ENCODE measurements around the gene PTPRJ. TPM values are rescaled to one million over a fixed set of nuclear protein-coding genes. Genes with fewer than 3 reads are reported as not detected.
A peak's percentile ranks its signal among the peaks of the same experiment; 100 is the strongest.
"Not testable (repeated sequence)": the region's sequence is repeated elsewhere in the genome, so short reads cannot be mapped to it uniquely, and the experiment has no call there.

PTPRJ gene
- total RNA-seq = 10 to 100 TPM; 74.3 to 80.5 TPM

- Mint-ChIP-seq H3K27me3 (peaks cover 8% of the 10 kb centered on the region), H3K4me1 (peaks cover 30% of the 10 kb centered on the region), H3K9me3 (ENCODE audit: low read depth) (no peaks in the 10 kb centered on the region), H3K27ac (peak within 1 kb of the TSS; percentile 92), H3K36me3 (peaks cover 24% of the 10 kb centered on the region), H3K4me3 (peak within 1 kb of the TSS; percentile 97)
- peak; percentile 64 for ATAC-seq
- CTCF ChIA-PET = interaction anchor here (1.3 to 1.7 kb wide), 2 partner anchors 46 to 129 kb away, joined by 3 to 5 read pairs; no protein-coding TSS in a partner anchor
- DNase-seq = peak; percentile 62
These were observed at the start of gene PTPRJ for GRCh38 chr11:47980088-47980906. Gene PTPRJ, plus strand, starts transcription at chr11:47980559. Its CDS starts 354 bp downstream, at chr11:47980913.

- CTCF ChIA-PET = interaction anchor here (0.7 to 10.0 kb wide), 11 partner anchors 8 to 192 kb away, joined by 3 to 226 read pairs (median 3); partner anchors contain the start of gene NUP160
- no peak overlapping the region for H3K4me3 Mint-ChIP-seq
- no peak for DNase-seq
- no peaks in the 10 kb centered on the region for H3K9me3 Mint-ChIP-seq (ENCODE audit: low read depth)
- no peaks in the 10 kb centered on the region for H3K36me3 Mint-ChIP-seq
- no peak overlapping the region for H3K27ac Mint-ChIP-seq
- H3K4me1 Mint-ChIP-seq = peaks cover 14% of the 10 kb centered on the region
- H3K27me3 Mint-ChIP-seq = no peaks in the 10 kb centered on the region
- ATAC-seq = no peak
These were observed 47.8 kb upstream of the PTPRJ start for GRCh38 chr11:47932544-47932943.

GRCh38 chr11:47933797-47934196 lies 46.6 kb upstream of the PTPRJ start:
- peaks cover 22% of the 10 kb centered on the region for H3K4me1 Mint-ChIP-seq
- CTCF ChIA-PET = interaction anchor here (0.7 to 10.0 kb wide), 27 partner anchors 9 to 368 kb away, joined by 3 to 226 read pairs (median 6); no protein-coding TSS in a partner anchor
- DNase-seq; H3K36me3 Mint-ChIP-seq; H3K27ac Mint-ChIP-seq; H3K9me3 Mint-ChIP-seq (ENCODE audit: low read depth); H3K4me3 Mint-ChIP-seq; H3K27me3 Mint-ChIP-seq; ATAC-seq: not testable (repeated sequence)

GRCh38 chr11:47938791-47939560 lies 41.4 kb upstream of the PTPRJ start:
- Mint-ChIP-seq H3K9me3 (ENCODE audit: low read depth) (no peaks in the 10 kb centered on the region), H3K27me3 (no peaks in the 10 kb centered on the region), H3K36me3 (no peaks in the 10 kb centered on the region), H3K27ac (peak overlapping the region; percentile 24), H3K4me1 (peaks cover 30% of the 10 kb centered on the region), H3K4me3 (no peak overlapping the region)
- CTCF ChIA-PET = interaction anchor here (0.8 to 10.0 kb wide), 6 partner anchors 11 to 171 kb away, joined by 3 to 226 read pairs (median 4); no protein-coding TSS in a partner anchor
- DNase-seq (no peak), ATAC-seq (no peak)

GRCh38 chr11:47940904-47941649 lies 39.3 kb upstream of the PTPRJ start:
- CTCF ChIA-PET = interaction anchor here (10.0 kb wide), 1 partner anchor 169 kb away, joined by 226 read pairs; no protein-coding TSS in a partner anchor
- Mint-ChIP-seq H3K9me3 (ENCODE audit: low read depth) (no peaks in the 10 kb centered on the region), H3K27me3 (no peaks in the 10 kb centered on the region), H3K4me1 (peaks cover 20% of the 10 kb centered on the region), H3K4me3 (no peak overlapping the region), H3K27ac (no peak overlapping the region), H3K36me3 (no peaks in the 10 kb centered on the region)
- DNase-seq = no peak
- ATAC-seq = no peak

GRCh38 chr11:47941907-47942558 lies 38.3 kb upstream of the PTPRJ start:
- H3K27me3 Mint-ChIP-seq = no peaks in the 10 kb centered on the region
- CTCF ChIA-PET = no interaction called here
- no peaks in the 10 kb centered on the region for H3K36me3 Mint-ChIP-seq
- no peak overlapping the region for H3K27ac Mint-ChIP-seq
- H3K4me1 Mint-ChIP-seq = peaks cover 25% of the 10 kb centered on the region
- DNase-seq (no peak), ATAC-seq (no peak)
- H3K4me3 Mint-ChIP-seq = no peak overlapping the region
- no peaks in the 10 kb centered on the region for H3K9me3 Mint-ChIP-seq (ENCODE audit: low read depth)

GRCh38 chr11:47943721-47944586 lies 36.4 kb upstream of the PTPRJ start:
- CTCF ChIA-PET = no interaction called here
- no peaks in the 10 kb centered on the region for H3K36me3 Mint-ChIP-seq
- H3K27ac Mint-ChIP-seq = no peak overlapping the region

GRCh38 chr11:47944632-47945031 lies 35.7 kb upstream of the PTPRJ start:
- Mint-ChIP-seq H3K9me3 (ENCODE audit: low read depth) (no peaks in the 10 kb centered on the region), H3K4me1 (peaks cover 28% of the 10 kb centered on the region), H3K27ac (no peak overlapping the region), H3K27me3 (no peaks in the 10 kb centered on the region), H3K36me3 (no peaks in the 10 kb centered on the region), H3K4me3 (no peak overlapping the region)
- ATAC-seq = no peak
- CTCF ChIA-PET = no interaction called here
- DNase-seq = no peak

More at GRCh38 chr11:47943721-47944586, 36.4 kb upstream of the PTPRJ start:
- ATAC-seq = no peak
- H3K27me3 Mint-ChIP-seq = no peaks in the 10 kb centered on the region
- H3K4me1 Mint-ChIP-seq = peaks cover 26% of the 10 kb centered on the region
- no peak overlapping the region for H3K4me3 Mint-ChIP-seq
- no peaks in the 10 kb centered on the region for H3K9me3 Mint-ChIP-seq (ENCODE audit: low read depth)
- DNase-seq = no peak

- peaks cover 44% of the 10 kb centered on the region for H3K4me1 Mint-ChIP-seq
These were observed 33.4 kb upstream of the PTPRJ start for GRCh38 chr11:47946682-47947559.

GRCh38 chr11:47948137-47948536 lies 32.2 kb upstream of the PTPRJ start:
- Mint-ChIP-seq H3K27me3 (no peaks in the 10 kb centered on the region), H3K36me3 (peaks cover 1% of the 10 kb centered on the region), H3K27ac (peak overlapping the region; percentile 10), H3K4me3 (no peak overlapping the region), H3K9me3 (ENCODE audit: low read depth) (no peaks in the 10 kb centered on the region), H3K4me1 (peaks cover 41% of the 10 kb centered on the region)
- no peak for ATAC-seq
- DNase-seq = no peak
- CTCF ChIA-PET = interaction anchor here (0.6 to 1.4 kb wide), 2 partner anchors 11 to 296 kb away, joined by 3 read pairs; no protein-coding TSS in a partner anchor

More at GRCh38 chr11:47946682-47947559, 33.4 kb upstream of the PTPRJ start:
- Mint-ChIP-seq H3K9me3 (ENCODE audit: low read depth) (no peaks in the 10 kb centered on the region), H3K27me3 (no peaks in the 10 kb centered on the region), H3K27ac (peak overlapping the region; percentile 33), H3K4me3 (no peak overlapping the region), H3K36me3 (peaks cover 1% of the 10 kb centered on the region)
- CTCF ChIA-PET = interaction anchor here (1.5 to 2.6 kb wide), 2 partner anchors 12 to 160 kb away, joined by 5 to 21 read pairs; no protein-coding TSS in a partner anchor
- ATAC-seq (no peak), DNase-seq (peak; percentile 45)

Data from activated CD8-positive, alpha-beta memory T cell treated with anti-CD3 and anti-CD28 coated beads, Interleukin-2, amount 10 ng/mL, durations not matched to agents 7 days and 5 days (primary cell).